Activated naive CD4-positive, alpha-beta T cell treated with anti-CD3 and anti-CD28 coated beads, Interleukin-2, amount 10 ng/mL, durations not matched to agents 7 days and 5 days (primary cell): ENCODE measurements around the gene RAB3C.

Experiments used
- CTCF ChIA-PET: fragments of 350-600 bp; sonication (Branson Sonifier 250); formaldehyde crosslinking; loops from one replicate; lab custom pipeline; 2021; ENCODE audit warnings: antibody characterized with exemption; lab: Charles Lee
- DNase-seq: peaks from one replicate; pipeline ENCODE4 v3.0.0-alpha.2; 2020
- H3K27ac Mint-ChIP-seq: one replicate; pipeline ENCODE4 v1.8.0; 2021; ENCODE audit warnings: mild to moderate bottlenecking, moderate library complexity, mixed read lengths
- H3K27me3 Mint-ChIP-seq: one replicate; pipeline ENCODE4 v1.8.0; 2021; ENCODE audit warnings: mild to moderate bottlenecking, mixed read lengths
- H3K36me3 Mint-ChIP-seq: one replicate; pipeline ENCODE4 v1.8.0; 2021; ENCODE audit warnings: mixed read lengths
- H3K4me1 Mint-ChIP-seq: one replicate; pipeline ENCODE4 v1.8.0; 2021; ENCODE audit warnings: mixed read lengths
- H3K4me3 Mint-ChIP-seq: one replicate; pipeline ENCODE4 v1.8.0; 2021; ENCODE audit warnings: mild to moderate bottlenecking, moderate library complexity, mixed read lengths
- H3K9me3 Mint-ChIP-seq: one replicate; pipeline ENCODE4 v1.8.0; 2021; ENCODE audit warnings: mixed read lengths

The RAB3C gene

GRCh38 chr5:58871648-58872242, 288.9 kb downstream of the RAB3C start:
- Mint-ChIP-seq H3K27me3 (peaks cover 16% of the 10 kb centered on the region), H3K36me3 (no peaks in the 10 kb centered on the region), H3K4me1 (no peaks in the 10 kb centered on the region), H3K9me3 (no peaks in the 10 kb centered on the region), H3K27ac (no peak overlapping the region), H3K4me3 (no peak overlapping the region)
- DNase-seq = peak; percentile 42
- CTCF ChIA-PET = interaction anchor here (1.2 to 2.3 kb wide), 6 partner anchors 11 to 1372 kb away, joined by 3 to 8 read pairs (median 4); no protein-coding TSS in a partner anchor

GRCh38 chr5:58872670-58873273, 289.9 kb downstream of the RAB3C start:
- Mint-ChIP-seq H3K4me1 (no peaks in the 10 kb centered on the region), H3K9me3 (no peaks in the 10 kb centered on the region), H3K27ac (no peak overlapping the region), H3K27me3 (peaks cover 22% of the 10 kb centered on the region), H3K36me3 (no peaks in the 10 kb centered on the region), H3K4me3 (no peak overlapping the region)
- no peak for DNase-seq
- CTCF ChIA-PET = interaction anchor here (0.7 to 3.9 kb wide), 3 partner anchors 14 to 319 kb away, joined by 3 to 24 read pairs (median 3); no protein-coding TSS in a partner anchor

- no peaks in the 10 kb centered on the region for H3K4me1 Mint-ChIP-seq
- CTCF ChIA-PET = interaction anchor here (0.8 to 3.9 kb wide), 2 partner anchors 11 to 398 kb away, joined by 3 to 24 read pairs; no protein-coding TSS in a partner anchor
- H3K4me3 Mint-ChIP-seq = no peak overlapping the region
- H3K36me3 Mint-ChIP-seq = no peaks in the 10 kb centered on the region
- no peak for DNase-seq
- H3K9me3 Mint-ChIP-seq = no peaks in the 10 kb centered on the region
- H3K27ac Mint-ChIP-seq = no peak overlapping the region
- peaks cover 26% of the 10 kb centered on the region for H3K27me3 Mint-ChIP-seq
Observed at GRCh38 chr5:58875599-58875998, 292.7 kb downstream of the RAB3C start.

GRCh38 chr5:58885260-58885659, 302.4 kb downstream of the RAB3C start:
- Mint-ChIP-seq H3K9me3 (no peaks in the 10 kb centered on the region), H3K36me3 (no peaks in the 10 kb centered on the region), H3K4me3 (no peak overlapping the region), H3K4me1 (peaks cover 26% of the 10 kb centered on the region), H3K27ac (no peak overlapping the region), H3K27me3 (peaks cover 14% of the 10 kb centered on the region)
- DNase-seq = no peak
- CTCF ChIA-PET = interaction anchor here (1.3 to 3.4 kb wide), 6 partner anchors 9 to 493 kb away, joined by 3 to 45 read pairs (median 14); no protein-coding TSS in a partner anchor

- peak; percentile 73 for DNase-seq
- H3K9me3 Mint-ChIP-seq = no peaks in the 10 kb centered on the region
- H3K36me3 Mint-ChIP-seq = no peaks in the 10 kb centered on the region
- peaks cover 21% of the 10 kb centered on the region for H3K27me3 Mint-ChIP-seq
- CTCF ChIA-PET = interaction anchor here (0.5 to 3.4 kb wide), 42 partner anchors 8 to 1388 kb away, joined by 3 to 45 read pairs (median 4); no protein-coding TSS in a partner anchor
- H3K4me3 Mint-ChIP-seq = no peak overlapping the region
- H3K27ac Mint-ChIP-seq = peak overlapping the region; percentile 56
- H3K4me1 Mint-ChIP-seq = peaks cover 29% of the 10 kb centered on the region
Observed at GRCh38 chr5:58886315-58887207, 303.7 kb downstream of the RAB3C start.

GRCh38 chr5:58887311-58887710, 304.4 kb downstream of the RAB3C start:
- H3K9me3 Mint-ChIP-seq = no peaks in the 10 kb centered on the region
- CTCF ChIA-PET = interaction anchor here (0.5 to 3.4 kb wide), 27 partner anchors 10 to 1388 kb away, joined by 3 to 45 read pairs (median 6); no protein-coding TSS in a partner anchor
- peak overlapping the region; percentile 10 for H3K27ac Mint-ChIP-seq
- H3K4me3 Mint-ChIP-seq = no peak overlapping the region
- DNase-seq = no peak
- peaks cover 30% of the 10 kb centered on the region for H3K4me1 Mint-ChIP-seq
- H3K36me3 Mint-ChIP-seq = no peaks in the 10 kb centered on the region
- peaks cover 24% of the 10 kb centered on the region for H3K27me3 Mint-ChIP-seq

- Mint-ChIP-seq H3K27me3 (peaks cover 24% of the 10 kb centered on the region), H3K36me3 (no peaks in the 10 kb centered on the region), H3K9me3 (no peaks in the 10 kb centered on the region), H3K27ac (peak overlapping the region; percentile 10), H3K4me3 (no peak overlapping the region), H3K4me1 (peaks cover 30% of the 10 kb centered on the region)
- peak; percentile 24 for DNase-seq
- CTCF ChIA-PET = interaction anchor here (1.0 to 3.4 kb wide), 10 partner anchors 14 to 491 kb away, joined by 3 to 45 read pairs (median 10); no protein-coding TSS in a partner anchor
Observed at GRCh38 chr5:58887721-58888409, 305.0 kb downstream of the RAB3C start.

- Mint-ChIP-seq H3K4me3 (no peak overlapping the region), H3K4me1 (peaks cover 30% of the 10 kb centered on the region), H3K27me3 (peaks cover 27% of the 10 kb centered on the region), H3K36me3 (no peaks in the 10 kb centered on the region), H3K9me3 (no peaks in the 10 kb centered on the region), H3K27ac (no peak overlapping the region)
- no peak for DNase-seq
- CTCF ChIA-PET = interaction anchor here (1.3 to 3.3 kb wide), 5 partner anchors 145 to 298 kb away, joined by 4 to 18 read pairs (median 10); no protein-coding TSS in a partner anchor
Observed at GRCh38 chr5:58890265-58890664, 307.4 kb downstream of the RAB3C start.

- H3K27me3 Mint-ChIP-seq = peaks cover 27% of the 10 kb centered on the region
- no peak overlapping the region for H3K27ac Mint-ChIP-seq
- no peak overlapping the region for H3K4me3 Mint-ChIP-seq
- DNase-seq = no peak
- CTCF ChIA-PET = interaction anchor here (0.8 to 3.3 kb wide), 6 partner anchors 144 to 468 kb away, joined by 3 to 18 read pairs (median 10); no protein-coding TSS in a partner anchor
- no peaks in the 10 kb centered on the region for H3K9me3 Mint-ChIP-seq
- peaks cover 30% of the 10 kb centered on the region for H3K4me1 Mint-ChIP-seq
- H3K36me3 Mint-ChIP-seq = no peaks in the 10 kb centered on the region
Observed at GRCh38 chr5:58890701-58891085, 307.8 kb downstream of the RAB3C start.

GRCh38 chr5:58891086-58891970, 308.5 kb downstream of the RAB3C start:
- CTCF ChIA-PET = interaction anchor here (0.8 to 3.3 kb wide), 9 partner anchors 11 to 490 kb away, joined by 3 to 18 read pairs (median 4); no protein-coding TSS in a partner anchor
- Mint-ChIP-seq H3K27ac (no peak overlapping the region), H3K27me3 (peaks cover 27% of the 10 kb centered on the region), H3K4me3 (no peak overlapping the region), H3K4me1 (peaks cover 28% of the 10 kb centered on the region), H3K36me3 (no peaks in the 10 kb centered on the region), H3K9me3 (no peaks in the 10 kb centered on the region)
- peak; percentile 73 for DNase-seq

- no peaks in the 10 kb centered on the region for H3K36me3 Mint-ChIP-seq
- DNase-seq = no peak
- peaks cover 27% of the 10 kb centered on the region for H3K27me3 Mint-ChIP-seq
- no peak overlapping the region for H3K27ac Mint-ChIP-seq
- H3K9me3 Mint-ChIP-seq = no peaks in the 10 kb centered on the region
- CTCF ChIA-PET = interaction anchor here (0.7 to 3.3 kb wide), 8 partner anchors 11 to 489 kb away, joined by 3 to 18 read pairs (median 4); no protein-coding TSS in a partner anchor
- H3K4me1 Mint-ChIP-seq = peaks cover 22% of the 10 kb centered on the region
- no peak overlapping the region for H3K4me3 Mint-ChIP-seq
Observed at GRCh38 chr5:58891971-58892343, 309.1 kb downstream of the RAB3C start.

- peaks cover 6% of the 10 kb centered on the region for H3K4me1 Mint-ChIP-seq
- H3K4me3 Mint-ChIP-seq = no peak overlapping the region
- H3K27ac Mint-ChIP-seq = no peak overlapping the region
- no peaks in the 10 kb centered on the region for H3K36me3 Mint-ChIP-seq
- CTCF ChIA-PET = interaction anchor here (0.8 to 3.8 kb wide), 13 partner anchors 8 to 294 kb away, joined by 3 to 40 read pairs (median 4); no protein-coding TSS in a partner anchor
- no peak for DNase-seq
- H3K27me3 Mint-ChIP-seq = peaks cover 18% of the 10 kb centered on the region
- no peaks in the 10 kb centered on the region for H3K9me3 Mint-ChIP-seq
Observed at GRCh38 chr5:58893551-58893950, 310.7 kb downstream of the RAB3C start.
